ENCODE results near the gene WDFY1. TPM values are rescaled to one million over a fixed set of nuclear protein-coding genes. Genes with fewer than 3 reads are reported as not detected.
"Not testable (repeated sequence)": the region's sequence is repeated elsewhere in the genome, so short reads cannot be mapped to it uniquely, and the experiment has no call there.

The WDFY1 gene
- total RNA-seq, 3 donors from 2014 or later: 49.0 to 66.7 (median 65.8) TPM

DNA sequence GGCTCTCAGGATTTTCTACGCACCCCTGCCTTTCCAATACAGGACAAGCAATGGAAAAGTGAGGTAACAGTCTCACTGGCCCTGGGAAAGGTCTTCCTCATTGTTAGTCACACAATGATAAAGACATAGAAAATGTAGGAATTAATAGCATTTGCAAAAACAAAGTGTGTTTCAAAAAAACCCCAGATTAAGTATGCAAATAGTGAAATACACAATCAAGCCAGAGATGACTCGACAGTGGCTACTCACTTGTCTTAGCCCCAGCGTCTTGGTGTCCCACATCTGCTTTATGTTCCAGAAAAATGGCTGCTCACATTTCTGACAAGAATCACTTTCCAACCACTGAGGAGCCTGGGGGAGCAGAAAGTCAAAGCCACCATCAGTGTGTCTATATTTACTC lies 60.7 kb downstream of the WDFY1 start:
- H3K9me3 ChIP-seq: no peaks in the 10 kb centered on the region
- H3K4me1 ChIP-seq (ENCODE audit: low read depth): no peaks in the 10 kb centered on the region
- TF ChIP-seq, protein P1, sequence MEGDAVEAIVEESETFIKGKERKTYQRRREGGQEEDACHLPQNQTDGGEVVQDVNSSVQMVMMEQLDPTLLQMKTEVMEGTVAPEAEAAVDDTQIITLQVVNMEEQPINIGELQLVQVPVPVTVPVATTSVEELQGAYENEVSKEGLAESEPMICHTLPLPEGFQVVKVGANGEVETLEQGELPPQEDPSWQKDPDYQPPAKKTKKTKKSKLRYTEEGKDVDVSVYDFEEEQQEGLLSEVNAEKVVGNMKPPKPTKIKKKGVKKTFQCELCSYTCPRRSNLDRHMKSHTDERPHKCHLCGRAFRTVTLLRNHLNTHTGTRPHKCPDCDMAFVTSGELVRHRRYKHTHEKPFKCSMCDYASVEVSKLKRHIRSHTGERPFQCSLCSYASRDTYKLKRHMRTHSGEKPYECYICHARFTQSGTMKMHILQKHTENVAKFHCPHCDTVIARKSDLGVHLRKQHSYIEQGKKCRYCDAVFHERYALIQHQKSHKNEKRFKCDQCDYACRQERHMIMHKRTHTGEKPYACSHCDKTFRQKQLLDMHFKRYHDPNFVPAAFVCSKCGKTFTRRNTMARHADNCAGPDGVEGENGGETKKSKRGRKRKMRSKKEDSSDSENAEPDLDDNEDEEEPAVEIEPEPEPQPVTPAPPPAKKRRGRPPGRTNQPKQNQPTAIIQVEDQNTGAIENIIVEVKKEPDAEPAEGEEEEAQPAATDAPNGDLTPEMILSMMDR (IDR thresholded peaks at IDR 0.05): no peak
- no peak overlapping the region for H3K4me3 ChIP-seq
- H3K36me3 ChIP-seq (ENCODE audit: low read depth): no peaks in the 10 kb centered on the region
- DNase-seq: no peak
- intact Hi-C loops (cut with DNase I, micrococcal nuclease): no loop called here
- ATAC-seq: no peak

DNA sequence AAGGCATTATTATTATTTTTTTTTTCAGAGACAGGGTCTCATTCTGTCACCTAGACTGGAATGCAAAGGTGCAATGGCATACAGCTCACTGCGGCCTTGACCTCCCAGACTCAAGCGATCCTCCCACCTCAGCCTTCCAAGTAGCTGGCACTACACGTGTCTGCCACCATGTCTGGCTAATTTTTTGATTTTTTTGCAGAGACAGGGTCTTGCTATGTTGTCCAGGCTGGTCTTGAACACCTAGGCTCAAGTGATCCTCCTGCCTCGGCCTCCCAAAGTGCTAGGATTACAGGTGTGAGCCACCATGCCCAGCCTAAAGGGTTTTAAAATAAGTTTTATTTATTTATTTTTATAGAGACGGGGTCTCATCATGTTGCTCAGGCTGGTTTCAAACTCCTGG lies 62.4 kb downstream of the WDFY1 start:
- ATAC-seq (no peak), DNase-seq (no peak)
- TF ChIP-seq, protein P1 (IDR thresholded peaks at IDR 0.05): no peak
- H3K9me3 ChIP-seq: no peaks in the 10 kb centered on the region
- intact Hi-C loops (cut with DNase I, micrococcal nuclease): no loop called here
- H3K36me3 ChIP-seq (ENCODE audit: low read depth): peaks cover 11% of the 10 kb centered on the region
- no peak overlapping the region for H3K4me3 ChIP-seq
- no peaks in the 10 kb centered on the region for H3K4me1 ChIP-seq (ENCODE audit: low read depth)

DNA sequence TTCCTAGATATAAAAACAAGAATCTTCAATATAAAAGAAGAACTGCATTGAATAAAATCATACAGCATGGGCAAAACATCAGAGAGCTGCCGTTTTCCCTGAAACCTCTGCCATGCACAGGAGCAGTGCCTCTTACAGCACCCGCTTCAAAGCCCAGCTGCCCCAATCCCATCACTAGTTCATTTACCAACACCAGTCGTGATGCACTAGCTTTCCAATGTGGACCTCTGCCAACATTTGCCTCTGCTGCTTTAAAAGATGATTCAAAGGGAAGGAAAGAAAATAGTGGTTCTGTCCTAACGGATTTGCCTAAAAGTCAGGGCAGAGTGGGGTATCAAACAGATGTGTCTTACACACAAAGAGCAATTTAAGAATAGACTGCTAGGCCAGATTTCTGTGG lies 64.3 kb downstream of the WDFY1 start:
- TF ChIP-seq, protein P1 (IDR thresholded peaks at IDR 0.05): no peak
- intact Hi-C loops (cut with DNase I, micrococcal nuclease): no loop called here
- Histone ChIP-seq H3K36me3 (ENCODE audit: low read depth) (peaks cover 11% of the 10 kb centered on the region), H3K4me3 (no peak overlapping the region), H3K4me1 (ENCODE audit: low read depth) (no peaks in the 10 kb centered on the region), H3K9me3 (no peaks in the 10 kb centered on the region)
- ATAC-seq (no peak), DNase-seq (no peak)

DNA sequence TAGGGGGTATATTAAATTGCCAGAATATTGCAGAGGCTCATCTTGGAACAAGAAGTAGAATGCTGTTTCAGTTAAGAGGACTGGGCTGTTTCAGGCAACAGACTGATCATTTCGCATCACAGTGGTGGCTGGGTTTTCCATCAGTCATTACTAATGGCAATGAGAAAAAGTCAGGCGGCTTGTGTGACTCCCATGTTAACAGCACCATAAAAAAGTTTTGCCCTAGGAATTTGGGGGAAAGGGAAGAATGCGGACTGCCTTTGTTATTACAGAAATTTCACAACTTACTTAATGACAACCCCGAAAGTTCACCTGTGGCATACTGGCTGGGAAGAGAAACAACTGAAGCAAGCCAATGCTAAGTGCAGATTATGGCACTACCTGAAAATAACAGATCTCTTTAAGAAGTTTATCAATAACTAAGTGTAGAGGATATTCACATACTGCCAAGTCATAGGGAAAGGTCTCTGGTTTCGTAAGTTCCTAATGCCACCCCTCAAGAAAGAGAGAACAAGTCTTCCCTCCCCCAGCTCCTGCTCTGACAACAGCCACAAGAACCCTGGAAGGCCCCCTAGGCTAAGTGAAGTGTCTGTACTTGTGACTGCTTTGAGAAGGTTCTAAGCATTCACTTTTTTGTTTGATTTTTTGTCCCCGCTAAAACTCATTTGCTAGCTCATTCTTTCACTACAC lies 67.3 kb downstream of the WDFY1 start:
- Histone ChIP-seq H3K36me3 (ENCODE audit: low read depth) (peaks cover 11% of the 10 kb centered on the region), H3K9me3 (no peaks in the 10 kb centered on the region), H3K4me1 (ENCODE audit: low read depth) (no peaks in the 10 kb centered on the region), H3K4me3 (no peak overlapping the region)
- DNase-seq (no peak), ATAC-seq (no peak)
- TF ChIP-seq, protein P1 (IDR thresholded peaks at IDR 0.05): no peak
- intact Hi-C loops (cut with DNase I, micrococcal nuclease): no loop called here

DNA sequence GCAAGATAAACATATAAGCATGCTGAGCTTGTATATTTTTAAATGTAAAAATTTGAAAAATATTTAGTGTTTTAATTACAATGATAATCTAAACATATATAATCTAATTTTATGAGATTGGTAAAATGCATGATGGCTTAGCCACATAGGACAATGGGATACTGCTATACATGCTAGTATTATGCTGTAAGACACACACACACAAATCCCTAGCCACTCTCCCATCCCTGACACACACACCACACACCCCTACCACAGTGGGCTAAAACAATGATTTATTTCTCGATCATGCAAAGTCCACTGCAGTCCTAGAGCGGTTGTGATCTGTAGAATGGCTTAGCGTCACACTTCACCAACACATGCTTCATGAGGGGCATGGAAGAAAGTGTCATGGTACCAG lies 71.5 kb downstream of the WDFY1 start:
- Histone ChIP-seq H3K9me3 (no peaks in the 10 kb centered on the region), H3K4me1 (ENCODE audit: low read depth) (no peaks in the 10 kb centered on the region), H3K36me3 (ENCODE audit: low read depth) (peaks cover 8% of the 10 kb centered on the region), H3K4me3 (no peak overlapping the region)
- ATAC-seq (no peak), DNase-seq (no peak)
- TF ChIP-seq, protein P1 (IDR thresholded peaks at IDR 0.05): no peak
- intact Hi-C loops (cut with DNase I, micrococcal nuclease): no loop called here

DNA sequence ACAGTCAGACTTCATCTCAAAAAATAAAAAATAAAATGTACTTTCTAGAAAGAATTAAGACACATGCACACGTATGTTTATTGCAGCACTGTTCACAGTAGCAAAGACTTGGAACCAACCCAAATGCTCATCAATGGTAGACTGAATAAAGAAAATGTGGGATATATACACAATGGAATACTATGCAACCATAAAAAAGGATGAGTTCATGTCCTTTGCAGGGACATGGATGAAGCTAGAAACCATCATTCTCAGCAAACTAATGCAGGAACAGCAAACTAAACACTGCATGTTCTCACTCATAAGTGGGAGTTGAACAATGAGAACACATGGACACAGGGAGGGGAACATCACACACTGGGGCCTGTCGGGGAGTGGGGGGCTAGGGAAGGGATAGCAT lies 72.4 kb downstream of the WDFY1 start:
- DNase-seq; H3K36me3 ChIP-seq (ENCODE audit: low read depth); H3K4me1 ChIP-seq (ENCODE audit: low read depth); H3K9me3 ChIP-seq; ATAC-seq; H3K4me3 ChIP-seq; intact Hi-C loops (cut with DNase I, micrococcal nuclease): not testable (repeated sequence)

DNA sequence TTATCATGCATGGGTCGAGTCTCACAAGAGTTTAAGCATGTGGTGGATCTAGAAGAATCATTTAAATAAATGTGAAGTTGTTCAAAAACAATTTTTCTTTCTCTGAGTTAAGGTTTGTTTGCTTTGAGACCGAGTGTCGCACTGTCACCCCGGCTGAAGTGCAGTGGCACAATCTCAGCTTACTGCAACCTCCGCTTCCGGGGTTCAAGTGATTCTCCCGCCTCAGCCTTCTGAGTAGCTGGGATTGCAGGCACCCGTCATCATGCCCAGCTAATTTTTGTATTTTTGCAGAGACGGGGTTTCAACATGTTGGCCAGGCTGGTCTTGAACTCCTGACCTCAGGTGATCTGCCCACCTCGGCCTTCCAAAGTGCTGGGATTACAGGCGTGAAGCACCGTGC lies 73.5 kb downstream of the WDFY1 start:
- H3K4me1 ChIP-seq (ENCODE audit: low read depth): not testable (repeated sequence)

More for the DNA sequence above, 73.5 kb downstream of the WDFY1 start:
- H3K36me3 ChIP-seq (ENCODE audit: low read depth); intact Hi-C loops (cut with DNase I, micrococcal nuclease); ATAC-seq; H3K4me3 ChIP-seq; DNase-seq; H3K9me3 ChIP-seq: not testable (repeated sequence)
